Measurements from ENCODE around the gene SYNGAP1. TPM values are rescaled to one million over a fixed set of nuclear protein-coding genes. Genes with fewer than 3 reads are reported as not detected.

SYNGAP1 gene
- total RNA-seq, 1 donor from 2014 or later = 14.1 TPM

- no peaks in the 10 kb centered on the region for H3K36me3 Mint-ChIP-seq
- peaks cover 2% of the 10 kb centered on the region for H3K27me3 Mint-ChIP-seq (ENCODE audit: insufficient read depth, low read depth)
- Histone ChIP-seq H3K9ac (no peak overlapping the region), H3K4me2 (no peak overlapping the region), H2AFZ (replicated peaks) (no peak overlapping the region), H4K20me1 (ENCODE audit: low read depth) (no peaks in the 10 kb centered on the region), H3K27me3 (no peaks in the 10 kb centered on the region), H3K79me2 (ENCODE audit: low read depth) (no peaks in the 10 kb centered on the region), H3F3A (ENCODE audit: low read depth) (no peaks in the 10 kb centered on the region), H3K36me3 (no peaks in the 10 kb centered on the region), H3K9me3 (ENCODE audit: low read depth) (no peaks in the 10 kb centered on the region), H3K4me1 (no peaks in the 10 kb centered on the region), H3K4me3 (no peak overlapping the region), H3K27ac (no peak overlapping the region)
- no peak overlapping the region for H3K4me3 Mint-ChIP-seq
- DNase-seq (ENCODE audit: low spot score) = peak; percentile 46
- H3K27ac Mint-ChIP-seq = no peak overlapping the region
- peaks cover 7% of the 10 kb centered on the region for H3K4me1 Mint-ChIP-seq
- no peaks in the 10 kb centered on the region for H3K9me3 Mint-ChIP-seq
- TF ChIP-seq CTCF (IDR thresholded peaks at IDR 0.05) = peak; percentile 38
- no peak for TF ChIP-seq EZH2 (IDR thresholded peaks at IDR 0.05)
These were observed 72.2 kb downstream of the SYNGAP1 start for GRCh38 chr6:33492093-33492492.

- Histone ChIP-seq H3K36me3 (no peaks in the 10 kb centered on the region), H2AFZ (replicated peaks) (no peak overlapping the region), H3K4me2 (no peak overlapping the region), H3K4me1 (no peaks in the 10 kb centered on the region), H4K20me1 (ENCODE audit: low read depth) (no peaks in the 10 kb centered on the region), H3K9ac (no peak overlapping the region), H3K27me3 (no peaks in the 10 kb centered on the region), H3K9me3 (ENCODE audit: low read depth) (no peaks in the 10 kb centered on the region), H3F3A (ENCODE audit: low read depth) (no peaks in the 10 kb centered on the region), H3K4me3 (no peak overlapping the region), H3K27ac (no peak overlapping the region), H3K79me2 (ENCODE audit: low read depth) (no peaks in the 10 kb centered on the region)
- no peak overlapping the region for H3K27ac Mint-ChIP-seq
- no peaks in the 10 kb centered on the region for H3K9me3 Mint-ChIP-seq
- H3K4me3 Mint-ChIP-seq = no peak overlapping the region
- peaks cover 1% of the 10 kb centered on the region for H3K27me3 Mint-ChIP-seq (ENCODE audit: insufficient read depth, low read depth)
- H3K4me1 Mint-ChIP-seq = no peaks in the 10 kb centered on the region
- TF ChIP-seq EZH2phosphoT487 (IDR thresholded peaks at IDR 0.05) = no peak
- no peak for TF ChIP-seq CTCF (IDR thresholded peaks at IDR 0.05)
- no peak for TF ChIP-seq EZH2 (IDR thresholded peaks at IDR 0.05)
- no peaks in the 10 kb centered on the region for H3K36me3 Mint-ChIP-seq
- no peak for DNase-seq (ENCODE audit: low spot score)
These were observed 77.3 kb downstream of the SYNGAP1 start for GRCh38 chr6:33497157-33497556.

GRCh38 chr6:33502486-33502885 lies 82.6 kb downstream of the SYNGAP1 start:
- no peaks in the 10 kb centered on the region for H3K36me3 Mint-ChIP-seq

More at GRCh38 chr6:33502486-33502885, 82.6 kb downstream of the SYNGAP1 start:
- H4K20me1 ChIP-seq (ENCODE audit: low read depth) = no peaks in the 10 kb centered on the region
- no peaks in the 10 kb centered on the region for H3K27me3 ChIP-seq
- H3K9ac ChIP-seq = no peak overlapping the region
- H3K4me1 ChIP-seq = no peaks in the 10 kb centered on the region
- peaks cover 7% of the 10 kb centered on the region for H3K4me1 Mint-ChIP-seq
- H3K79me2 ChIP-seq (ENCODE audit: low read depth) = no peaks in the 10 kb centered on the region
- TF ChIP-seq EZH2phosphoT487 (IDR thresholded peaks at IDR 0.05) (no peak), CTCF (IDR thresholded peaks at IDR 0.05) (no peak), EZH2 (IDR thresholded peaks at IDR 0.05) (no peak)
- H3K27me3 Mint-ChIP-seq (ENCODE audit: insufficient read depth, low read depth) = no peaks in the 10 kb centered on the region
- H3K9me3 ChIP-seq (ENCODE audit: low read depth) = no peaks in the 10 kb centered on the region
- no peak overlapping the region for H2AFZ ChIP-seq (replicated peaks)
- H3K4me3 ChIP-seq = no peak overlapping the region
- H3K9me3 Mint-ChIP-seq = peaks cover 5% of the 10 kb centered on the region
- H3K27ac ChIP-seq = no peak overlapping the region
- H3K4me2 ChIP-seq = no peak overlapping the region
- no peaks in the 10 kb centered on the region for H3F3A ChIP-seq (ENCODE audit: low read depth)
- no peak overlapping the region for H3K4me3 Mint-ChIP-seq
- H3K36me3 ChIP-seq = no peaks in the 10 kb centered on the region
- H3K27ac Mint-ChIP-seq = no peak overlapping the region
- no peak for DNase-seq (ENCODE audit: low spot score)
